K562 (cell line): ENCODE measurements around the gene SH3RF1. TPM values are rescaled to one million over a fixed set of nuclear protein-coding genes. Genes with fewer than 3 reads are reported as not detected.

Source experiments
- ATAC-seq: fragments of 200-7000 bp; cut with Tn5 transposase; 3 replicates; pipeline ENCODE4 v1.9.1; 2020; ENCODE audit warnings: moderate library complexity
- BruUV-seq: library from RNA; stranded (reverse); fragments of 400-500 nt; replicated peaks from 2 replicates; lab custom pipeline; 2021; lab: Mats Ljungman, UMichigan
- CTCF ChIA-PET: fragments of 300-600 bp; formaldehyde crosslinking; extraction: SDS; loops from one replicate; lab custom pipeline; 2021; ENCODE audit warnings: low intra/inter-chr PET ratio; lab: Yijun Ruan, JAX
- POLR2A ChIA-PET: fragments of 300-600, 350-650 bp; sonication (Branson Sonifier 250); formaldehyde crosslinking; extraction: SDS; loops from one replicate; lab custom pipeline; 2021; ENCODE audit warnings: antibody characterized with exemption, inconsistent platforms; lab: Yijun Ruan, JAX
- DNase-seq, 4 experiments: peaks; one replicate each; pipeline versions ENCODE4 v3.0.0 to v3.0.0-alpha.2; 2011 to 2018; ENCODE audit warnings: low spot score in 3 of 4, mixed read lengths in 3 of 4; ENCODE audit errors: extremely low read depth in 1 of 4
- FAIRE-seq: peaks from 2 replicates; lab custom pipeline; 2011; peaks lifted over from hg19 to GRCh38; lab: Jason Lieb, UNC
- H2AFZ ChIP-seq: 2 replicates; pipeline ENCODE4 v1.6.0; 2011; ENCODE audit warnings: low read depth, low read length, control low read depth, inconsistent platforms
- H3K27ac ChIP-seq: fragments of 200-600 bp; 3 replicates; pipeline ENCODE4 v1.8.0; 2011; ENCODE audit warnings: low read depth, mild to moderate bottlenecking, control low read depth, inconsistent platforms, low read length, moderate library complexity, mixed read lengths; ENCODE audit errors: extremely low read depth
- H3K27me3 ChIP-seq, 2 experiments: fragments of 300-600 bp in 1 of 2; 2 replicates in 1 of 2; 3 replicates in 1 of 2; pipeline versions ENCODE4 v1.6.0 to v1.8.0; 2011; ENCODE audit warnings: inconsistent platforms in 2 of 2, low read length in 2 of 2, mild to moderate bottlenecking in 1 of 2, mixed read lengths in 1 of 2, moderate library complexity in 1 of 2; ENCODE audit not compliant: control insufficient read depth in 2 of 2, insufficient read depth in 2 of 2
- H3K36me3 ChIP-seq: fragments of 300-600 bp; 3 replicates; pipeline ENCODE4 v1.8.0; 2011; ENCODE audit warnings: mild to moderate bottlenecking, low read length, inconsistent platforms; ENCODE audit not compliant: control insufficient read depth, insufficient read depth
- H3K4me1 ChIP-seq, 2 experiments: fragments of 200-600 bp in 1 of 2; replicated peaks in 1 of 2; 2 replicates in 1 of 2; 3 replicates in 1 of 2; pipeline versions ENCODE4 v1.5.1 to v1.8.0; 2011; ENCODE audit warnings: inconsistent platforms in 2 of 2, low read length in 2 of 2, mild to moderate bottlenecking in 1 of 2, mixed read lengths in 1 of 2, moderate library complexity in 1 of 2; ENCODE audit not compliant: control insufficient read depth in 2 of 2, insufficient read depth in 2 of 2
- H3K4me2 ChIP-seq: 2 replicates; pipeline ENCODE4 v1.6.1; 2011; ENCODE audit warnings: low read length, control low read depth, inconsistent platforms, mixed read lengths; ENCODE audit not compliant: insufficient read depth
- H3K4me3 ChIP-seq: fragments of 200-600 bp; sonication (generic), shearing (Covaris generic); 2 replicates; pipeline ENCODE4 v1.5.1; 2016; ENCODE audit warnings: control low read depth, inconsistent platforms
- H3K79me2 ChIP-seq: fragments of 200-600 bp; 3 replicates; pipeline ENCODE4 v1.8.0; 2011; ENCODE audit warnings: low read length, inconsistent platforms; ENCODE audit not compliant: control insufficient read depth, insufficient read depth
- H3K9ac ChIP-seq, 2 experiments: 2 replicates each; pipeline versions ENCODE4 v1.6.0 to v1.6.1; 2011; ENCODE audit warnings: low read depth in 2 of 2, low read length in 2 of 2, control low read depth in 1 of 2, inconsistent platforms in 1 of 2, mild to moderate bottlenecking in 1 of 2, mixed read lengths in 1 of 2; ENCODE audit not compliant: insufficient read depth in 1 of 2
- H3K9me1 ChIP-seq: one replicate; pipeline ENCODE4 v1.6.0; 2011; ENCODE audit warnings: inconsistent platforms, mild to moderate bottlenecking, low read length, moderate library complexity; ENCODE audit not compliant: control insufficient read depth, insufficient read depth
- H3K9me3 ChIP-seq: replicated peaks from 2 replicates; pipeline ENCODE4 v1.5.1; 2011; ENCODE audit warnings: low read depth, low read length, inconsistent platforms; ENCODE audit not compliant: control insufficient read depth, insufficient read depth
- H4K20me1 ChIP-seq: replicated peaks from 2 replicates; pipeline ENCODE4 v1.6.1; 2011; ENCODE audit warnings: low read length, inconsistent platforms, mixed read lengths; ENCODE audit not compliant: control insufficient read depth, insufficient read depth
- BMI1 ChIP-seq: fragments of 150-350 bp; IDR thresholded peaks from 2 replicates; pipeline ENCODE4 v1.6.1; 2014; ENCODE audit warnings: low read length
- CSDE1 ChIP-seq, 2 experiments: fragments of 450-650 bp; IDR thresholded peaks; 2 replicates each; pipeline ENCODE4 v1.6.1; 2016; ENCODE audit warnings: mild to moderate bottlenecking in 1 of 2
- ETS2 ChIP-seq: IDR thresholded peaks from 2 replicates; pipeline ENCODE4 v1.6.1; 2016; ENCODE audit warnings: borderline replicate concordance, missing genetic modification characterization, mild to moderate bottlenecking, moderate library complexity, missing compliant biosample characterization; ENCODE audit not compliant: poor library complexity, severe bottlenecking
- ETV1 ChIP-seq: fragments of 450-650 bp; conservative IDR thresholded peaks from 2 replicates; pipeline ENCODE4 v1.6.1; 2016; ENCODE audit warnings: missing genetic modification characterization, control low read depth, low read depth, missing compliant biosample characterization
- ILK ChIP-seq: fragments of 450-650 bp; IDR thresholded peaks from 2 replicates; pipeline ENCODE4 v1.6.1; 2016; ENCODE audit warnings: missing genetic modification characterization, low read depth, mild to moderate bottlenecking, missing compliant biosample characterization, moderate library complexity, borderline replicate concordance
- KLF1 ChIP-seq: fragments of 450-650 bp; IDR thresholded peaks from 2 replicates; pipeline ENCODE4 v1.6.1; 2016; ENCODE audit warnings: missing genetic modification characterization, missing compliant biosample characterization
- NELFE ChIP-seq: IDR thresholded peaks from 2 replicates; pipeline ENCODE4 v1.6.1; 2011; ENCODE audit warnings: mild to moderate bottlenecking; ENCODE audit not compliant: insufficient read depth, insufficient read length
- RBFOX2 ChIP-seq: fragments of 200-400 bp; formaldehyde crosslinking; IDR thresholded peaks from 2 replicates; pipeline ENCODE4 v1.6.1; 2017; ENCODE audit warnings: low read depth, mild to moderate bottlenecking, low read length, moderate library complexity
- SMARCC2 ChIP-seq: fragments of 450-650 bp; IDR thresholded peaks from 2 replicates; pipeline ENCODE4 v1.6.1; 2017; ENCODE audit warnings: antibody characterized with exemption, moderate library complexity, mild to moderate bottlenecking, low read depth
- TRIM28 ChIP-seq: fragments of 450-650 bp; IDR thresholded peaks from 2 replicates; pipeline ENCODE4 v1.6.1; 2017
- ZNF232 ChIP-seq: sonication (generic); formaldehyde crosslinking; IDR thresholded peaks from 2 replicates; pipeline ENCODE4 v1.8.0; 2022; ENCODE audit warnings: mild to moderate bottlenecking, missing genetic modification reagents
- ZNF75A ChIP-seq: fragments of 450-650 bp; formaldehyde crosslinking; IDR thresholded peaks from 2 replicates; pipeline ENCODE4 v1.4.0; 2020; ENCODE audit warnings: mild to moderate bottlenecking
- WGBS: fragments of 100-300 bp; shearing (Covaris generic); methylation state at CpG from one replicate; pipeline ENCODE4 v1.1.6; 2016; ENCODE audit warnings: low coverage, mixed read lengths; ENCODE audit not compliant: insufficient coverage; ENCODE audit errors: missing lambda C conversion rate; 5-methylcytosine and 5-hydroxymethylcytosine counted together
- in situ Hi-C: fragments of 300-500 bp; cut with MboI; formaldehyde crosslinking; loops from 4 replicates; pipeline ENCODE4 v1.15.0; 2018; ENCODE audit warnings: inconsistent platforms, mixed read lengths
- intact Hi-C: fragments of 100-400 bp; cut with micrococcal nuclease; formaldehyde crosslinking; loops from 2 replicates; pipeline ENCODE4 v1.14.2; 2022
- polyA plus RNA-seq, 8 experiments: library from polyadenylated mRNA; depleted of rRNA in 4 of 8; stranded (reverse) in 5 of 8; unstranded in 3 of 8; fragments of >200 nt; fragmentation: Nextera tagmentation in 2 of 8; fragmentation: Illumina TruSeq in 1 of 8; extraction: Ambion mirVana in 2 of 8; extraction: Trizol in 1 of 8; gene quantifications; 2 replicates each; pipeline versions ENCODE4 v1.2.1 to v1.2.3, GENCODE V29; 2011 to 2014; ENCODE audit warnings: inconsistent platforms in 1 of 8, missing spikeins in 1 of 8
- total RNA-seq, 7 experiments: library from RNA; depleted of rRNA in 6 of 7; stranded (reverse); fragments of >200 nt in 6 of 7; fragmentation: Illumina TruSeq in 2 of 7; extraction: Trizol in 2 of 7; gene quantifications; 2 replicates each; pipeline versions ENCODE4 v1.2.1 to v1.2.3, GENCODE V29; 2011 to 2021; ENCODE audit warnings: low replicate concordance in 1 of 7
- TF ChIP-seq, protein P1 (sequence below): fragments of 150-350 bp; conservative IDR thresholded peaks from 2 replicates; pipeline ENCODE4 v1.6.1; 2014; ENCODE audit warnings: low read length
- TF ChIP-seq, protein P2 (sequence below): fragments of 450-650 bp; formaldehyde crosslinking; IDR thresholded peaks from 2 replicates; pipeline ENCODE4 v1.4.0; 2020; ENCODE audit warnings: mild to moderate bottlenecking, moderate library complexity
- TF ChIP-seq, protein P3 (sequence below): fragments of 450-650 bp; IDR thresholded peaks from 2 replicates; pipeline ENCODE4 v1.6.1; 2017; ENCODE audit warnings: antibody characterized with exemption
- TF ChIP-seq, protein P4 (sequence below): sonication (generic); formaldehyde crosslinking; IDR thresholded peaks from 2 replicates; pipeline ENCODE4 v1.8.0; 2022; ENCODE audit warnings: missing genetic modification reagents, mild to moderate bottlenecking, moderate library complexity, borderline replicate concordance

Gene SH3RF1
- total and polyA plus RNA-seq, 9 of the 15 experiments (the other 6 are each of a cell fraction or from before 2014, with no cell fraction given) = 0.04 to 0.16 (median 0.11) TPM; not detected in 6

DNA sequence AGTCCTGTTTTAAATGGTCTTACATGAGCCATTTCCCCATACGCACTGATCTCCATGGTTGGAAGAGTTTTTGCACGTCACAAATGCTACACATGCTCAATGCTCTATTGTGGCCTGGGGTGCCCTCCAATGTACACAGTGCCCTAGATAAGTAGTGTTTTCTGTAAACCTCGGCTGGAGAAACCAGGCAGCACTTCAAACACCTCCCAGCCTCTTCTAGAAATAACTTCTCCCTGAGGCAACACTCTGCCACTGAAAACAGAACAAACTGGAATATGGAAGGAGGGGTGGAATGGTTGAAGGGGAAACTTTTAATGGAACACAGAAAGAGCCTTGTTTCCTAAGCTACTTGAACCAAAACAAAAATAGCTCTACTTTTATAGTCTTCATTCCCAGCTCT lies 136.8 kb downstream of the SH3RF1 start:
- BruUV-seq = no TSS peak

More for the DNA sequence above, 136.8 kb downstream of the SH3RF1 start:
- in situ Hi-C loops = no loop called here
- Histone ChIP-seq H3K9me1 (no peaks in the 10 kb centered on the region), H3K4me2 (no peak overlapping the region), H3K79me2 (no peaks in the 10 kb centered on the region), H2AFZ (no peak overlapping the region), H3K27ac (no peak overlapping the region), H3K9ac (no peak overlapping the region), H4K20me1 (no peaks in the 10 kb centered on the region), H3K27me3 (no peaks in the 10 kb centered on the region), H3K4me3 (no peak overlapping the region), H3K4me1 (no peaks in the 10 kb centered on the region), H3K9me3 (no peaks in the 10 kb centered on the region), H3K36me3 (no peaks in the 10 kb centered on the region)
- WGBS = 0% methylated on average over 3 of the region's 3 CpGs
- TF ChIP-seq BMI1 (no peak), TRIM28 (no peak), ILK (no peak), CSDE1 (IDR thresholded peaks at IDR 0.05) (no peak), ETV1 (tag) (no peak), RBFOX2 (no peak), ZNF75A (CRISPR knock-in tag) (no peak), ETS2 (no peak), SMARCC2 (no peak), ZNF232 (no peak), KLF1 (tag) (no peak), NELFE (no peak)
- TF ChIP-seq, protein P1, sequence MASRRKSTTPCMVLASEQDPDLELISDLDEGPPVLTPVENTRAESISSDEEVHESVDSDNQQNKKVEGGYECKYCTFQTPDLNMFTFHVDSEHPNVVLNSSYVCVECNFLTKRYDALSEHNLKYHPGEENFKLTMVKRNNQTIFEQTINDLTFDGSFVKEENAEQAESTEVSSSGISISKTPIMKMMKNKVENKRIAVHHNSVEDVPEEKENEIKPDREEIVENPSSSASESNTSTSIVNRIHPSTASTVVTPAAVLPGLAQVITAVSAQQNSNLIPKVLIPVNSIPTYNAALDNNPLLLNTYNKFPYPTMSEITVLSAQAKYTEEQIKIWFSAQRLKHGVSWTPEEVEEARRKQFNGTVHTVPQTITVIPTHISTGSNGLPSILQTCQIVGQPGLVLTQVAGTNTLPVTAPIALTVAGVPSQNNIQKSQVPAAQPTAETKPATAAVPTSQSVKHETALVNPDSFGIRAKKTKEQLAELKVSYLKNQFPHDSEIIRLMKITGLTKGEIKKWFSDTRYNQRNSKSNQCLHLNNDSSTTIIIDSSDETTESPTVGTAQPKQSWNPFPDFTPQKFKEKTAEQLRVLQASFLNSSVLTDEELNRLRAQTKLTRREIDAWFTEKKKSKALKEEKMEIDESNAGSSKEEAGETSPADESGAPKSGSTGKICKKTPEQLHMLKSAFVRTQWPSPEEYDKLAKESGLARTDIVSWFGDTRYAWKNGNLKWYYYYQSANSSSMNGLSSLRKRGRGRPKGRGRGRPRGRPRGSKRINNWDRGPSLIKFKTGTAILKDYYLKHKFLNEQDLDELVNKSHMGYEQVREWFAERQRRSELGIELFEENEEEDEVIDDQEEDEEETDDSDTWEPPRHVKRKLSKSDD = no peak
- TF ChIP-seq, protein P2, sequence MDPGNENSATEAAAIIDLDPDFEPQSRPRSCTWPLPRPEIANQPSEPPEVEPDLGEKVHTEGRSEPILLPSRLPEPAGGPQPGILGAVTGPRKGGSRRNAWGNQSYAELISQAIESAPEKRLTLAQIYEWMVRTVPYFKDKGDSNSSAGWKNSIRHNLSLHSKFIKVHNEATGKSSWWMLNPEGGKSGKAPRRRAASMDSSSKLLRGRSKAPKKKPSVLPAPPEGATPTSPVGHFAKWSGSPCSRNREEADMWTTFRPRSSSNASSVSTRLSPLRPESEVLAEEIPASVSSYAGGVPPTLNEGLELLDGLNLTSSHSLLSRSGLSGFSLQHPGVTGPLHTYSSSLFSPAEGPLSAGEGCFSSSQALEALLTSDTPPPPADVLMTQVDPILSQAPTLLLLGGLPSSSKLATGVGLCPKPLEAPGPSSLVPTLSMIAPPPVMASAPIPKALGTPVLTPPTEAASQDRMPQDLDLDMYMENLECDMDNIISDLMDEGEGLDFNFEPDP (CRISPR knock-in tag) = no peak
- TF ChIP-seq, protein P3, sequence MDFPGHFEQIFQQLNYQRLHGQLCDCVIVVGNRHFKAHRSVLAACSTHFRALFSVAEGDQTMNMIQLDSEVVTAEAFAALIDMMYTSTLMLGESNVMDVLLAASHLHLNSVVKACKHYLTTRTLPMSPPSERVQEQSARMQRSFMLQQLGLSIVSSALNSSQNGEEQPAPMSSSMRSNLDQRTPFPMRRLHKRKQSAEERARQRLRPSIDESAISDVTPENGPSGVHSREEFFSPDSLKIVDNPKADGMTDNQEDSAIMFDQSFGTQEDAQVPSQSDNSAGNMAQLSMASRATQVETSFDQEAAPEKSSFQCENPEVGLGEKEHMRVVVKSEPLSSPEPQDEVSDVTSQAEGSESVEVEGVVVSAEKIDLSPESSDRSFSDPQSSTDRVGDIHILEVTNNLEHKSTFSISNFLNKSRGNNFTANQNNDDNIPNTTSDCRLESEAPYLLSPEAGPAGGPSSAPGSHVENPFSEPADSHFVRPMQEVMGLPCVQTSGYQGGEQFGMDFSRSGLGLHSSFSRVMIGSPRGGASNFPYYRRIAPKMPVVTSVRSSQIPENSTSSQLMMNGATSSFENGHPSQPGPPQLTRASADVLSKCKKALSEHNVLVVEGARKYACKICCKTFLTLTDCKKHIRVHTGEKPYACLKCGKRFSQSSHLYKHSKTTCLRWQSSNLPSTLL = no peak
- TF ChIP-seq, protein P4, sequence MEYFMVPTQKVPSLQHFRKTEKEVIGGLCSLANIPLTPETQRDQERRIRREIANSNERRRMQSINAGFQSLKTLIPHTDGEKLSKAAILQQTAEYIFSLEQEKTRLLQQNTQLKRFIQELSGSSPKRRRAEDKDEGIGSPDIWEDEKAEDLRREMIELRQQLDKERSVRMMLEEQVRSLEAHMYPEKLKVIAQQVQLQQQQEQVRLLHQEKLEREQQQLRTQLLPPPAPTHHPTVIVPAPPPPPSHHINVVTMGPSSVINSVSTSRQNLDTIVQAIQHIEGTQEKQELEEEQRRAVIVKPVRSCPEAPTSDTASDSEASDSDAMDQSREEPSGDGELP (CRISPR knock-in tag) = no peak
- ChIA-PET POLR2A (no interaction called here), CTCF (no interaction called here)
- intact Hi-C loops = no loop called here
- ATAC-seq (no peak), FAIRE-seq (no peak), DNase-seq (no peak)
